ENCODE measurements around the gene TBX1. TPM values are rescaled to one million over a fixed set of nuclear protein-coding genes. Genes with fewer than 3 reads are reported as not detected.

TBX1 gene
- polyA plus RNA-seq, 1 donor (not counting 4 experiments of a cell fraction or from before 2014, with no cell fraction given) = 0.10 TPM

GRCh38 chr22:19799322-19800190, 39.0 kb downstream of the TBX1 start:
- FAIRE-seq (no peak), DNase-seq (ENCODE audit: low read depth, low spot score) (no peak)
- no peak overlapping the region for H3K4me2 ChIP-seq (ENCODE audit: control insufficient read depth, extremely low read depth, insufficient read depth, low read depth, low read length)
- H2AFZ ChIP-seq (ENCODE audit: control insufficient read depth, low read length) = no peak overlapping the region
- no peak overlapping the region for H3K4me3 ChIP-seq (ENCODE audit: control insufficient read depth in 2 of 3, extremely low read depth in 1 of 3, insufficient read depth in 2 of 3, low read depth in 1 of 3, low read length in 3 of 3)
- dilution Hi-C loops (cut with MboI; ENCODE audit: extremely low pct_ligation_motif_present, low sequenced_read_pairs) = no loop called here
- H3K9me1 ChIP-seq (ENCODE audit: control insufficient read depth, extremely low read depth, insufficient read depth, low read length) = no peaks in the 10 kb centered on the region
- no peaks in the 10 kb centered on the region for H3K79me2 ChIP-seq (ENCODE audit: control insufficient read depth, insufficient read depth, low read length)
- H3K27ac ChIP-seq (ENCODE audit: control insufficient read depth, insufficient read depth, low read length) = no peak overlapping the region
- H4K20me1 ChIP-seq (ENCODE audit: control insufficient read depth, extremely low read depth, insufficient read depth, low read length) = no peaks in the 10 kb centered on the region
- H3K27me3 ChIP-seq (ENCODE audit: control insufficient read depth, extremely low read depth, insufficient read depth, low read length) = no peaks in the 10 kb centered on the region
- H3K9me3 ChIP-seq (ENCODE audit: control insufficient read depth, low read depth, low read length) = no peaks in the 10 kb centered on the region
- no peak overlapping the region for H3K9ac ChIP-seq (ENCODE audit: control insufficient read depth, extremely low read depth, insufficient read depth, low read length)
- H3K4me1 ChIP-seq (ENCODE audit: control insufficient read depth, extremely low read depth, insufficient read depth, low read length) = peaks cover 5% of the 10 kb centered on the region
- TF ChIP-seq CTCF (optimal IDR thresholded peaks at IDR 0.05 in 1 of 3, IDR thresholded peaks at IDR 0.05 in 1 of 3, conservative IDR thresholded peaks at IDR 0.05 in 1 of 3; ENCODE audit: extremely low read depth in 1 of 3, insufficient read depth in 2 of 3, low read length in 3 of 3) (no peak), EZH2 (IDR thresholded peaks at IDR 0.05; ENCODE audit: low read length) (no peak)
- H3K36me3 ChIP-seq (ENCODE audit: control insufficient read depth in 2 of 2, extremely low read depth in 1 of 2, insufficient read depth in 2 of 2, low read length in 2 of 2) = peaks cover 3 to 4% of the 10 kb centered on the region in 2 experiments

DNA sequence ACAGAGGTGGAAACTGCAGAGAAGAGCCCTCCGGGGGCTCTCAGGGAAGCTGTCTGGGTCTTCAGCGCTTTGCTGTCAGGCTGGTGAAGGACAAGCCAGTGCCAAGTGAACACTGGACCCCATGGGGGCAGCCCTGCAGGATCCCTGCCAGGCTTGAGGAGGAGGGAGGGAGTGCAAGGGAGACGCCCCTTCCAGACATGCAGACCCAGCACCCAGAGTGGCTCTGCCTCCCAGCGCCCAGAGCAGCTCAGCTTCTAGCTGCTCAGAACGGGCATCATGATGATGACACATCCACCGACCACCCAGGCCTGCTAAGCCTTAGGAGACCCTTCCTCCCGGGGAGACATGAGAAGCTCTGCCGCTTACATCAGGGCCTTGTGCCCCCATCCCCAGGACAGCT, 39.7 kb downstream of the TBX1 start:
- DNase-seq (ENCODE audit: low read depth, low spot score) (no peak), FAIRE-seq (no peak)
- Histone ChIP-seq H2AFZ (ENCODE audit: control insufficient read depth, low read length) (no peak overlapping the region), H3K9me1 (ENCODE audit: control insufficient read depth, extremely low read depth, insufficient read depth, low read length) (no peaks in the 10 kb centered on the region), H3K79me2 (ENCODE audit: control insufficient read depth, insufficient read depth, low read length) (no peaks in the 10 kb centered on the region), H3K4me2 (ENCODE audit: control insufficient read depth, extremely low read depth, insufficient read depth, low read depth, low read length) (no peak overlapping the region), H3K36me3 (ENCODE audit: control insufficient read depth in 2 of 2, extremely low read depth in 1 of 2, insufficient read depth in 2 of 2, low read length in 2 of 2) (peaks cover 0 to 4% of the 10 kb centered on the region in 2 experiments), H3K9ac (ENCODE audit: control insufficient read depth, extremely low read depth, insufficient read depth, low read length) (no peak overlapping the region), H4K20me1 (ENCODE audit: control insufficient read depth, extremely low read depth, insufficient read depth, low read length) (no peaks in the 10 kb centered on the region), H3K4me1 (ENCODE audit: control insufficient read depth, extremely low read depth, insufficient read depth, low read length) (peaks cover 13% of the 10 kb centered on the region), H3K27ac (ENCODE audit: control insufficient read depth, insufficient read depth, low read length) (no peak overlapping the region), H3K27me3 (ENCODE audit: control insufficient read depth, extremely low read depth, insufficient read depth, low read length) (no peaks in the 10 kb centered on the region), H3K4me3 (ENCODE audit: control insufficient read depth in 2 of 3, extremely low read depth in 1 of 3, insufficient read depth in 2 of 3, low read depth in 1 of 3, low read length in 3 of 3) (no peak overlapping the region), H3K9me3 (ENCODE audit: control insufficient read depth, low read depth, low read length) (no peaks in the 10 kb centered on the region)
- dilution Hi-C loops (cut with MboI; ENCODE audit: extremely low pct_ligation_motif_present, low sequenced_read_pairs) = no loop called here
- TF ChIP-seq CTCF (optimal IDR thresholded peaks at IDR 0.05 in 1 of 3, IDR thresholded peaks at IDR 0.05 in 1 of 3, conservative IDR thresholded peaks at IDR 0.05 in 1 of 3; ENCODE audit: extremely low read depth in 1 of 3, insufficient read depth in 2 of 3, low read length in 3 of 3) (no peak), EZH2 (IDR thresholded peaks at IDR 0.05; ENCODE audit: low read length) (no peak)

Data from keratinocyte (primary cell).